A673 (cell line): ENCODE data around the gene TTC27. TPM values are rescaled to one million over a fixed set of nuclear protein-coding genes. Genes with fewer than 3 reads are reported as not detected.

Experiments
- BruUV-seq: library from RNA; stranded (reverse); fragments of 400-500 nt; replicated peaks from 2 replicates; lab custom pipeline; 2021; lab: Mats Ljungman, UMichigan
- CTCF ChIA-PET: fragments of 300-600 bp; sonication (Branson Sonifier 250); formaldehyde crosslinking; loops from one replicate; lab custom pipeline; 2022; ENCODE audit warnings: antibody characterized with exemption; lab: Charles Lee
- POLR2A ChIA-PET: fragments of 300-600 bp; sonication (Branson Sonifier 250); formaldehyde crosslinking; loops from one replicate; lab custom pipeline; 2022; ENCODE audit warnings: antibody characterized with exemption; ENCODE audit not compliant: low non-redundant PET; lab: Charles Lee
- DNase-seq: peaks from one replicate; pipeline ENCODE4 v3.0.0-alpha.2; 2015; ENCODE audit warnings: low spot score
- H3K27ac ChIP-seq: fragments of 200-600 bp; sonication (generic); 2 replicates; pipeline ENCODE4 v1.5.1; 2016; ENCODE audit warnings: mixed run types, low read depth, mild to moderate bottlenecking, mixed read lengths, antibody characterized with exemption, low read length; ENCODE audit not compliant: poor library complexity, severe bottlenecking
- H3K27me3 ChIP-seq: fragments of 200-600 bp; sonication (generic); replicated peaks from 2 replicates; pipeline ENCODE4 v1.6.1; 2017; ENCODE audit warnings: mixed run types, low read depth, mild to moderate bottlenecking, mixed read lengths, antibody characterized with exemption, low read length; ENCODE audit not compliant: insufficient read depth, poor library complexity
- H3K36me3 ChIP-seq: fragments of 200-600 bp; sonication (generic); 2 replicates; pipeline ENCODE4 v1.6.1; 2016; ENCODE audit warnings: mixed run types, mild to moderate bottlenecking, mixed read lengths, antibody characterized with exemption, low read length; ENCODE audit not compliant: insufficient read depth, poor library complexity, severe bottlenecking
- H3K4me1 ChIP-seq: fragments of 200-600 bp; sonication (generic); 2 replicates; pipeline ENCODE4 v1.6.1; 2017; ENCODE audit warnings: mixed run types, mild to moderate bottlenecking, mixed read lengths, antibody characterized with exemption, low read length; ENCODE audit not compliant: insufficient read depth, poor library complexity, severe bottlenecking
- H3K4me3 ChIP-seq: fragments of 200-600 bp; sonication (generic); 2 replicates; pipeline ENCODE4 v1.5.1; 2016; ENCODE audit warnings: low read depth, mixed run types, mild to moderate bottlenecking, mixed read lengths, low read length; ENCODE audit not compliant: poor library complexity, severe bottlenecking
- H3K9me3 ChIP-seq: fragments of 200-600 bp; sonication (generic); 2 replicates; pipeline ENCODE4 v1.6.1; 2016; ENCODE audit warnings: mixed run types, low read depth, mild to moderate bottlenecking, mixed read lengths, antibody characterized with exemption, low read length; ENCODE audit not compliant: poor library complexity, severe bottlenecking
- EZH2 ChIP-seq: fragments of 200-600 bp; sonication (generic); IDR thresholded peaks from 2 replicates; pipeline ENCODE4 v1.6.1; 2017; ENCODE audit warnings: borderline replicate concordance, low read depth, mild to moderate bottlenecking, mixed read lengths, antibody characterized with exemption, low read length; ENCODE audit not compliant: poor library complexity, severe bottlenecking
- intact Hi-C: fragments of 100-400 bp; cut with micrococcal nuclease; formaldehyde crosslinking; loops from one replicate; pipeline ENCODE4 v1.10.0; 2022; ENCODE audit not compliant: unreplicated experiment
- total RNA-seq: library from RNA; stranded (reverse); gene quantifications from 2 replicates; pipeline ENCODE4 v1.2.3, GENCODE V29; 2021
- TF ChIP-seq, protein P1 (sequence below): fragments of 300-800, 200-600 bp; sonication (generic); conservative IDR thresholded peaks from 2 replicates; pipeline ENCODE4 v1.5.1; 2017; ENCODE audit warnings: low read depth, mild to moderate bottlenecking, antibody characterized with exemption, low read length, moderate library complexity, mixed read lengths

TTC27 gene
- total RNA-seq, 1 experiment from 2014 or later = 29.8 TPM

DNA sequence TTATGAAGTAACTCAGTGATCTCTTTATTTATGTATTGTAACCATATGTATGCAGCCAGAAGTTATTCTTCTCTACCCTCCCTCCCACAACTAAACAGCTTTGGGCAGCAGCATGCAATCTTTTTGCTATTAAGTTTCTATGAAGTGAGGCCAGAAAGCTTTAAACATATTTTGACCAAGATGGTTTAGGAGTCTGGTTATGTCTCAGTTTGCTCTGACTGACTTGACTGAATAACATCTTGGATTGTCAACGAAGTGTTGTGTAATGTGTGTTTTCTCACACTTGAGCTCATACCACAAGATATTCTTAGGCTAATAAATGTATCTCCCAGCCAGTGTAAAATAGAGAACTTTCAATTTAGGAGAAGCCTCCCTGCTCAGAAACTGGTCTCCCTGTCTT, 104.3 kb downstream of the TTC27 start:
- no peak for DNase-seq
- H3K4me3 ChIP-seq = no peak overlapping the region
- H3K36me3 ChIP-seq = no peaks in the 10 kb centered on the region
- no peak for TF ChIP-seq EZH2
- TF ChIP-seq, protein P1, sequence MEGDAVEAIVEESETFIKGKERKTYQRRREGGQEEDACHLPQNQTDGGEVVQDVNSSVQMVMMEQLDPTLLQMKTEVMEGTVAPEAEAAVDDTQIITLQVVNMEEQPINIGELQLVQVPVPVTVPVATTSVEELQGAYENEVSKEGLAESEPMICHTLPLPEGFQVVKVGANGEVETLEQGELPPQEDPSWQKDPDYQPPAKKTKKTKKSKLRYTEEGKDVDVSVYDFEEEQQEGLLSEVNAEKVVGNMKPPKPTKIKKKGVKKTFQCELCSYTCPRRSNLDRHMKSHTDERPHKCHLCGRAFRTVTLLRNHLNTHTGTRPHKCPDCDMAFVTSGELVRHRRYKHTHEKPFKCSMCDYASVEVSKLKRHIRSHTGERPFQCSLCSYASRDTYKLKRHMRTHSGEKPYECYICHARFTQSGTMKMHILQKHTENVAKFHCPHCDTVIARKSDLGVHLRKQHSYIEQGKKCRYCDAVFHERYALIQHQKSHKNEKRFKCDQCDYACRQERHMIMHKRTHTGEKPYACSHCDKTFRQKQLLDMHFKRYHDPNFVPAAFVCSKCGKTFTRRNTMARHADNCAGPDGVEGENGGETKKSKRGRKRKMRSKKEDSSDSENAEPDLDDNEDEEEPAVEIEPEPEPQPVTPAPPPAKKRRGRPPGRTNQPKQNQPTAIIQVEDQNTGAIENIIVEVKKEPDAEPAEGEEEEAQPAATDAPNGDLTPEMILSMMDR = no peak
- peaks cover 9% of the 10 kb centered on the region for H3K4me1 ChIP-seq
- ChIA-PET POLR2A (no interaction called here), CTCF (no interaction called here)
- no peak overlapping the region for H3K27ac ChIP-seq
- intact Hi-C loops = no loop called here
- no TSS peak for BruUV-seq
- H3K9me3 ChIP-seq = no peaks in the 10 kb centered on the region
- H3K27me3 ChIP-seq = no peaks in the 10 kb centered on the region

DNA sequence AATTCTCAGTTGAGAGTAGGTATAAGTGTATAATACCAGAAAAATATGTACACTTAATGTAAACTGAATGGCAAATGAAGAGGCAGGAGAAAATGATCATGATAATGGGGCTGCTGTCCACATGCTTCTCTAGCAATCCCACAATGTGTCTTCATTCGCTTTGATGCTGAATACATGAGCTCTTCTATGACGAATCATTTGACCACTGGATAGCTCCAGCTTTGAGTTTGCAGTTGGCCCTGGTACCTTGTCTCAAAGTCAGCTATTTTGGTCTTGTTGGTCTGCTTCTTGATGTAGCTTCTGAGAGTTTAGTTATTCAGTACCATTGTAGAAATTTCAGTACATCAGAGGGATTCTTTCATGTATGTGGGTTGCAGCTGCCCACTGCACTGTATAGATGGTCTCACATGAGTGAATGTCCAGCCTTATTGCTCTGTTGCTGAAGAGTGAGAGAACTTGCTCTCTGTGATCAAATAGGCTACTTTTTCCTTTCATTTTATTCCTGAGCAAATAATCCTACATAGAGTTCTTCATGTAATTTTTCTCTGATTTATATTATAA, 105.1 kb downstream of the TTC27 start:
- POLR2A ChIA-PET = no interaction called here
- intact Hi-C loops = no loop called here
- CTCF ChIA-PET = no interaction called here

DNA sequence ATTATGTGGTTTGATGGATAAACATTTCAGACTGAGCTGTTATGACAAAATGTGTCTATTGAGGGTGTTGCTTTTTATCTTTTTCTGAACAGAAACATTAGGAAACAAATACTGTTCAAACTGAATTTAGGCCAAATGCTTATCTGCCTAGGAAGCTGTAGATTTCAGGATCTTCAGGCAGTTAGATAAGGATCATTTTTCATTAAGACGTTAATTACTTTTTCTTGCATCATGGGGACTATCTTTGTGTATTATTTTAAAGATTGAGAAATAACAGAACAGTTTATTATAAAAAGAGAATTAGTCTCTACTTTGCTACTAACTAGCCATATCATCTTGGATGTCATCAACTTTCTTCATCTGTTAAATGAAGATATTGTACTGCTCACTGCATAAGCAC, 107.5 kb downstream of the TTC27 start:
- Histone ChIP-seq H3K27ac (no peak overlapping the region), H3K4me1 (peaks cover 28% of the 10 kb centered on the region), H3K9me3 (no peaks in the 10 kb centered on the region), H3K27me3 (no peaks in the 10 kb centered on the region), H3K4me3 (no peak overlapping the region), H3K36me3 (no peaks in the 10 kb centered on the region)
- BruUV-seq = no TSS peak
- ChIA-PET POLR2A (interaction anchor here (0.6 kb wide), 1 partner anchor 37 kb away, joined by 4 read pairs; no protein-coding TSS in a partner anchor), CTCF (no interaction called here)
- DNase-seq = no peak
- intact Hi-C loops = no loop called here
- TF ChIP-seq, protein P1 = no peak
- no peak for TF ChIP-seq EZH2

More for the DNA sequence above, 105.1 kb downstream of the TTC27 start:
- no peak overlapping the region for H3K4me3 ChIP-seq
- DNase-seq = no peak
- H3K4me1 ChIP-seq = peaks cover 9% of the 10 kb centered on the region
- H3K27me3 ChIP-seq = no peaks in the 10 kb centered on the region
- TF ChIP-seq, protein P1 = no peak
- TF ChIP-seq EZH2 = no peak
- H3K36me3 ChIP-seq = no peaks in the 10 kb centered on the region
- H3K27ac ChIP-seq = no peak overlapping the region
- no TSS peak for BruUV-seq
- H3K9me3 ChIP-seq = no peaks in the 10 kb centered on the region
